Naive thymus-derived CD4-positive, alpha-beta T cell (primary cell): ENCODE data around the gene GLP1R. TPM values are rescaled to one million over a fixed set of nuclear protein-coding genes. Genes with fewer than 3 reads are reported as not detected.

Experiments used
- ATAC-seq: fragments of 150-1000 bp; cut with Tn5 transposase; 2 replicates; pipeline ENCODE4 v1.10.0; 2021; ENCODE audit warnings: mild to moderate bottlenecking, moderate library complexity
- CTCF ChIA-PET: fragments of 350-600 bp; sonication (Branson Sonifier 250); formaldehyde crosslinking; loops from one replicate; lab custom pipeline; 2021; ENCODE audit warnings: antibody characterized with exemption; lab: Charles Lee
- POLR2A ChIA-PET: fragments of 350-600 bp; sonication (Branson Sonifier 250); formaldehyde crosslinking; loops from one replicate; lab custom pipeline; 2021; ENCODE audit warnings: antibody characterized with exemption, inconsistent platforms; lab: Charles Lee
- DNase-seq, 9 donors: peaks; one replicate each; pipeline versions ENCODE4 v3.0.0 to v3.0.0-alpha.2; 2020 to 2022; ENCODE audit warnings: mixed read lengths in 1 of 9
- H3K27ac ChIP-seq: one replicate; pipeline ENCODE4 v1.7.0; 2013; ENCODE audit warnings: mild to moderate bottlenecking, low read depth, low read length, moderate library complexity
- H3K27me3 ChIP-seq, 2 donors: one replicate each; pipeline ENCODE4 v1.7.0; 2013; ENCODE audit warnings: low read length in 2 of 2, mild to moderate bottlenecking in 2 of 2, moderate library complexity in 2 of 2; ENCODE audit not compliant: control insufficient read depth in 2 of 2, insufficient read depth in 2 of 2
- H3K36me3 ChIP-seq, 3 experiments: 1 replicate in 2 of 3; 2 replicates in 1 of 3; pipeline ENCODE4 v1.7.0; 2013; ENCODE audit warnings: low read length in 3 of 3, mild to moderate bottlenecking in 3 of 3, moderate library complexity in 1 of 3; ENCODE audit not compliant: insufficient read depth in 3 of 3, control insufficient read depth in 2 of 3
- H3K4me1 ChIP-seq, 2 donors: one replicate each; pipeline ENCODE4 v1.7.0; 2013; ENCODE audit warnings: low read length in 2 of 2, mild to moderate bottlenecking in 2 of 2, moderate library complexity in 1 of 2; ENCODE audit not compliant: control insufficient read depth in 2 of 2, insufficient read depth in 2 of 2
- H3K4me3 ChIP-seq: 2 replicates; pipeline ENCODE4 v1.7.0; 2013; ENCODE audit warnings: mild to moderate bottlenecking, low read length
- H3K9me3 ChIP-seq, 3 experiments: 1 replicate in 2 of 3; 2 replicates in 1 of 3; pipeline ENCODE4 v1.7.0; 2013; ENCODE audit warnings: low read length in 3 of 3; ENCODE audit not compliant: control insufficient read depth in 2 of 3
- H3K27ac Mint-ChIP-seq, 9 donors: one replicate each; pipeline ENCODE4 v1.8.0; 2020 to 2022; ENCODE audit warnings: mixed read lengths in 9 of 9, mild to moderate bottlenecking in 8 of 9, moderate library complexity in 5 of 9, inconsistent platforms in 2 of 9
- H3K27me3 Mint-ChIP-seq, 5 donors: one replicate each; pipeline ENCODE4 v1.8.0; 2021 to 2022; ENCODE audit warnings: mixed read lengths in 5 of 5, mild to moderate bottlenecking in 1 of 5
- H3K36me3 Mint-ChIP-seq, 5 donors: one replicate each; pipeline ENCODE4 v1.8.0; 2020 to 2022; ENCODE audit warnings: mixed read lengths in 5 of 5, mild to moderate bottlenecking in 3 of 5, inconsistent platforms in 1 of 5
- H3K4me1 Mint-ChIP-seq, 7 donors: one replicate each; pipeline ENCODE4 v1.8.0; 2020 to 2022; ENCODE audit warnings: mixed read lengths in 7 of 7, mild to moderate bottlenecking in 3 of 7, inconsistent platforms in 1 of 7
- H3K4me3 Mint-ChIP-seq, 10 donors: one replicate each; pipeline ENCODE4 v1.8.0; 2020 to 2022; ENCODE audit warnings: mild to moderate bottlenecking in 10 of 10, mixed read lengths in 10 of 10, moderate library complexity in 6 of 10, inconsistent platforms in 2 of 10
- H3K9me3 Mint-ChIP-seq, 11 donors: one replicate each; pipeline ENCODE4 v1.8.0; 2020 to 2022; ENCODE audit warnings: mixed read lengths in 11 of 11, mild to moderate bottlenecking in 4 of 11, inconsistent platforms in 1 of 11, moderate library complexity in 1 of 11
- intact Hi-C, 2 donors: fragments of 100-400 bp; cut with micrococcal nuclease; formaldehyde crosslinking; loops; one replicate each; pipeline ENCODE4 v1.15.1; 2023
- polyA plus RNA-seq, 2 donors: library from polyadenylated mRNA; unstranded; fragments of 300-500 nt; fragmentation: Illumina TruSeq; gene quantifications; one replicate each; pipeline ENCODE4 v1.2.3, GENCODE V29; 2021
- total RNA-seq, 6 experiments: library from RNA in 5 of 6; stranded (reverse) in 5 of 6; gene quantifications; 1 replicate in 5 of 6; 2 replicates in 1 of 6; pipeline ENCODE4 v1.2.3 and lab custom pipeline; 2021 to 2026

GLP1R gene
- total and polyA plus RNA-seq, 7 experiments from 2014 or later = not detected

DNA sequence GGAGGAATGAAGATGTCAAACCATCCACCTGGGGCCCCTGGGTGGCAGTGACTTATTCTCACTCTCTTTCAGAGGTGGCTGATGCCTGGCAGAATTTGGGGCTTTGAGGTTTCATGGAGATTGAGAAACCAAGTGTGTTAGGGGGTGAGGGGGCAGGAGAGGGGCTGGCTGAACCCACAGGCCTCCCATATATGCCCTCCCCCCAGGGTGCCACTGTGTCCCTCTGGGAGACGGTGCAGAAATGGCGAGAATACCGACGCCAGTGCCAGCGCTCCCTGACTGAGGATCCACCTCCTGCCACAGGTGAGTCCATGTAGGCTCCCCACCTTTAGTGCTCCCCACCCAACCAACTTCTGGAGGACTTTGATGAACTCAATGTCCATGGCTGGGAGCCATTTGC lies 7.6 kb downstream of the GLP1R start:
- Mint-ChIP-seq H3K9me3 (no peaks in the 10 kb centered on the region), H3K4me3 (no peak overlapping the region), H3K36me3 (no peaks in the 10 kb centered on the region), H3K27me3 (peaks cover 4 to 24% (median 20%) of the 10 kb centered on the region in 5 donors), H3K27ac (no peak overlapping the region), H3K4me1 (peaks cover 7 to 15% (median 9%) of the 10 kb centered on the region in 7 donors)
- H3K4me3 ChIP-seq = no peak overlapping the region
- H3K9me3 ChIP-seq = no peaks in the 10 kb centered on the region
- H3K27ac ChIP-seq = no peak overlapping the region
- no peaks in the 10 kb centered on the region for H3K36me3 ChIP-seq
- DNase-seq (no peak), ATAC-seq (no peak)
- intact Hi-C loops = no loop called here
- H3K27me3 ChIP-seq = no peaks in the 10 kb centered on the region
- POLR2A ChIA-PET = no interaction called here
- H3K4me1 ChIP-seq = peaks cover 0 to 5% of the 10 kb centered on the region in 2 donors
- CTCF ChIA-PET = no interaction called here

DNA sequence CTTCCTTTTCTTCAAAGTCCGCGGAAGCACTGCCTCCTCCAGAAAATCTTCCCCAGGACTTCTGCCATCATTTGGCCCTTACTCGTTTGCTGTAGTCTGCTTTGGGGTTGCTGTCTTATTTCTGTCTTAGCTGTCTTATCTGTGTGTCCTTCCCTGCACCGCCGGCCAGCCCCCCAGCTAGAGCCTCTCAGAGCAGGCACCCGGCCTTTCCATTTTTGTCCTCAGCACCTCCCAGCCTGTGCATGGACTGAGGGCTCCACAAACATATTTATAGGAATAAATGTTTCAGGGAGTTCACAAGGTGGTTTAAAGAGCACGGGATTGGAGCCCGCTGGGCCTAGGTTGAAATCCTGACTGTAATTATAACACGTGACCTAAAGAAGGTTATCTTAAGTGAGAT lies 8.1 kb downstream of the GLP1R start:
- DNase-seq = no peak
- intact Hi-C loops = no loop called here

DNA sequence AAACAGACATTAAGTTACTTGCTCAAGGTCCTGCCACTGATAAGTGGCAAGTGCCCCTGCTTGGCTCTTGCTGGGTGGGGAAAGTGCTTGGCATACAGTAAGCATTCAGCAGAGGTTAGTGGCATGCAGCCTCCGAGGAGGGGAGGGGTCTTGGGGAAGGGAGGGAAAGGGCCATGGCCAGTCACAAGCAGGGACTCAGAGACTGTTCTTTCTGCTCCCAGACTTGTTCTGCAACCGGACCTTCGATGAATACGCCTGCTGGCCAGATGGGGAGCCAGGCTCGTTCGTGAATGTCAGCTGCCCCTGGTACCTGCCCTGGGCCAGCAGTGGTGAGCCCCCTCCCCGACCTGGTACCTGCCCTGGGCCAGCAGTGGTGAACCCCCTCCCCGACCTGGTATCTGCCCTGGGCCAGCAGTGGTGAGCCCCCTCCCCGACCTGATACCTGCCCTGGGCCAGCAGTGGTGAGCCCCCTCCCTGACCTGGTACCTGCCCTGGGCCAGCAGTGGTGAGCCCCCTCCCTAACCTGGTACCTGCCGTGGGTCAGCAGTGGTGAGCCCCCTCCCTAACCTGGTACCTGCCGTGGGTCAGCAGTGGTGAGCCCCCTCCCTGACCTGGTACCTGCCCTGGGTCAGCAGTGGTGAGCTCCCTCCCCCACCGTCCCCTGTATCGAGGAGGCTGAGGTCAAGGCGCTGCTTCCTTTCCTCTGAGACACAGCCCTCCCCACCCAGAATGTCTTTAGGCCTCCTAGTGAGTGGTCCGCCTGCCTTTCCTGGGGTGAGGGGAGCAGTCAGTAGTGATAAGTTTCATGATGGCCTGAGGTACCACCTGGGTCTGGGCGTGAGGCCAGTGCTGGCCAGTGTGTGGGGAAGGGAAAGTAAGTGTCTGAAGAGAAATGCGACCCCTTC lies 8.9 kb downstream of the GLP1R start:
- Histone ChIP-seq H3K4me1 (no peaks in the 10 kb centered on the region), H3K9me3 (no peaks in the 10 kb centered on the region), H3K36me3 (no peaks in the 10 kb centered on the region), H3K4me3 (no peak overlapping the region), H3K27ac (no peak overlapping the region), H3K27me3 (no peaks in the 10 kb centered on the region)
- ATAC-seq = no peak
- ChIA-PET POLR2A (no interaction called here), CTCF (no interaction called here)
- Mint-ChIP-seq H3K27me3 (peaks cover 0 to 24% (median 18%) of the 10 kb centered on the region in 5 donors), H3K27ac (peak overlapping the region in 1 of 9 donors; percentile 45), H3K36me3 (no peaks in the 10 kb centered on the region), H3K4me1 (peaks cover 0 to 6% (median 0%) of the 10 kb centered on the region in 7 donors), H3K4me3 (no peak overlapping the region), H3K9me3 (no peaks in the 10 kb centered on the region)
- DNase-seq = no peak
- intact Hi-C loops = no loop called here

More for the DNA sequence above, 8.1 kb downstream of the GLP1R start:
- Mint-ChIP-seq H3K27ac (no peak overlapping the region), H3K4me1 (peaks cover 4 to 12% (median 5%) of the 10 kb centered on the region in 7 donors), H3K9me3 (no peaks in the 10 kb centered on the region), H3K27me3 (peaks cover 4 to 24% (median 20%) of the 10 kb centered on the region in 5 donors), H3K4me3 (no peak overlapping the region), H3K36me3 (no peaks in the 10 kb centered on the region)
- H3K4me3 ChIP-seq = no peak overlapping the region
- ATAC-seq = no peak
- H3K27me3 ChIP-seq = no peaks in the 10 kb centered on the region
- no peaks in the 10 kb centered on the region for H3K9me3 ChIP-seq
- H3K27ac ChIP-seq = no peak overlapping the region
- POLR2A ChIA-PET = no interaction called here
- CTCF ChIA-PET = no interaction called here
- peaks cover 0 to 2% of the 10 kb centered on the region in 2 donors for H3K4me1 ChIP-seq
- H3K36me3 ChIP-seq = no peaks in the 10 kb centered on the region

DNA sequence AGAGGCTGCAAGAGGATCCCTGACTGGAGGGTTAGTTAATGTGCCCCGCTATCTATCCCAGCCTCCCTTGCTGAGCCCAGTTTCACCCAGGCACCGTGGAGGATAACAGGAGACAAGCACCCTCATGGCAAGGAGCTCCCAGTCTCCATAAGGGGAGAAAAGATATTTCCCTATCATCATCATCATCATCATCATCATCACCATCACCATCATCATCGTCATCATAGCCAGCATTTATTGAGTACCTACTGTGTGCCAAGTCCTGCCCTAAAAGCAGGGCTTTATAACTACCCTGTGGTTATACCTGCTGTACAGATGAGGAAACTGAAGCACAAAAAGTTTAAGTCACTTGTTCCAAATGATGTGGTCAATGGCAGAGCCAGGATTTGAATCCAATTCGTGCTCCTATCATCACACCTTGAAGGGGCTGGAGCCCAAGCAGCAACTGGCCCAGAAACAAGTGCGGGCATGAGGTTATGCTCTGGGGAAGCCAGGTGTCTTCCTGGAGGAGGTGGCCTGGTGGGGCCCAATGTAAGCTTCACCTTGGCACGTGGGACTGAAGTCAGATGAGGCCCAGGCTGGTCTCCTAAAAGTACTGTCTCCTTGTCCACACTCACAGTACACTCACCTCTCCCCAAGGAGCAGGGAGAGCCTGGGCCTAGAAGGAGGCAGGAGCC lies 10.0 kb downstream of the GLP1R start:
- no peaks in the 10 kb centered on the region for H3K4me1 ChIP-seq
- Mint-ChIP-seq H3K27me3 (peaks cover 0 to 27% (median 13%) of the 10 kb centered on the region in 5 donors), H3K4me3 (no peak overlapping the region), H3K4me1 (no peaks in the 10 kb centered on the region), H3K36me3 (no peaks in the 10 kb centered on the region), H3K27ac (peak overlapping the region in 1 of 9 donors; percentile 45), H3K9me3 (no peaks in the 10 kb centered on the region)
- no peak for ATAC-seq
- no peak overlapping the region for H3K27ac ChIP-seq
- H3K36me3 ChIP-seq = no peaks in the 10 kb centered on the region
- H3K4me3 ChIP-seq = no peak overlapping the region
- no peaks in the 10 kb centered on the region for H3K9me3 ChIP-seq
- POLR2A ChIA-PET = no interaction called here
- intact Hi-C loops = no loop called here
- CTCF ChIA-PET = no interaction called here
- H3K27me3 ChIP-seq = no peaks in the 10 kb centered on the region
- no peak for DNase-seq

DNA sequence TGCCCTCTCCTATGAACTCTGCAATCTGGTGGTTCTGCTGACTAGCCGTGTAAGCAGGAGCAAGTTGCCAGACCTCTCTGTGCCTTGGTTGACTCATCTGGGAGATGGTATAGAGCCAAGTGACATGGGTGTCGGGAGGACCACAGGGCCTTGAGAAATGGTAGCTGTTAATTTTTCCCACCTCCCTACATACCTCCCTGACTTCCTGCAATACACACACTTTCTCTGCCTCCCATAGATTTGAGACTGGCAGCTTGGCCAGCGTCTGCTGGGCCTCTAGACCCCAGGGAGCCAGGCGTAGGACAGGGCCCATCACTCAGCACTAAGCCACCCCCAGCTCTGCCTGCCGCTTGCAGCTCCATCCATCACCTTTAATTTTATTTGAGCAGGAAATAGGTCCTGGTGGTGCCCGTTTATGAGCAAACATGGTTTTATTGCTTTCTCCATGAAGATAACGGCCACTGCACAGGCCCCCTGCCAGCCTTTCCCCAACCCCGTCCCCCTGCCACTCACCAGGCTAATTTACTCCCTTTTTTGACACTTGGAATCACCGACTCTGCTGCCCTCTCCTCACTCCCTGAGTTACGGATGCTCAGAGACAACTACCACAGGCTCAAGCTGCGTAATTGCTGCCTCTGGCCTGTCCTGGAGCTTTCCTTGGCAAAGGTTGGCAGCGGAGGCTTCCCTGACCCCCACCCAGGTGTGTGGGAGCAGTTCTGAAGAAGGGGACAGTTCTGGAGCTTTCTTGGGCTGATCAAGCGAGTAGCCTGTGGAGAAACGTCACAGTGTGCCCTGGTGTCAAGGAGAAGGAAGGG lies 11.1 kb downstream of the GLP1R start:
- H3K27ac ChIP-seq = no peak overlapping the region
- H3K4me3 Mint-ChIP-seq = no peak overlapping the region
- no peaks in the 10 kb centered on the region for H3K4me1 ChIP-seq
- H3K4me1 Mint-ChIP-seq = no peaks in the 10 kb centered on the region
- ChIA-PET POLR2A (no interaction called here), CTCF (no interaction called here)
- DNase-seq (no peak), ATAC-seq (no peak)
- no peaks in the 10 kb centered on the region for H3K9me3 ChIP-seq
- H3K27ac Mint-ChIP-seq = no peak overlapping the region
- H3K9me3 Mint-ChIP-seq = no peaks in the 10 kb centered on the region
- intact Hi-C loops = no loop called here
- no peaks in the 10 kb centered on the region for H3K27me3 ChIP-seq
- no peaks in the 10 kb centered on the region for H3K36me3 Mint-ChIP-seq
- no peaks in the 10 kb centered on the region for H3K36me3 ChIP-seq
- no peak overlapping the region for H3K4me3 ChIP-seq
- H3K27me3 Mint-ChIP-seq = peaks cover 0 to 24% (median 7%) of the 10 kb centered on the region in 5 donors

DNA sequence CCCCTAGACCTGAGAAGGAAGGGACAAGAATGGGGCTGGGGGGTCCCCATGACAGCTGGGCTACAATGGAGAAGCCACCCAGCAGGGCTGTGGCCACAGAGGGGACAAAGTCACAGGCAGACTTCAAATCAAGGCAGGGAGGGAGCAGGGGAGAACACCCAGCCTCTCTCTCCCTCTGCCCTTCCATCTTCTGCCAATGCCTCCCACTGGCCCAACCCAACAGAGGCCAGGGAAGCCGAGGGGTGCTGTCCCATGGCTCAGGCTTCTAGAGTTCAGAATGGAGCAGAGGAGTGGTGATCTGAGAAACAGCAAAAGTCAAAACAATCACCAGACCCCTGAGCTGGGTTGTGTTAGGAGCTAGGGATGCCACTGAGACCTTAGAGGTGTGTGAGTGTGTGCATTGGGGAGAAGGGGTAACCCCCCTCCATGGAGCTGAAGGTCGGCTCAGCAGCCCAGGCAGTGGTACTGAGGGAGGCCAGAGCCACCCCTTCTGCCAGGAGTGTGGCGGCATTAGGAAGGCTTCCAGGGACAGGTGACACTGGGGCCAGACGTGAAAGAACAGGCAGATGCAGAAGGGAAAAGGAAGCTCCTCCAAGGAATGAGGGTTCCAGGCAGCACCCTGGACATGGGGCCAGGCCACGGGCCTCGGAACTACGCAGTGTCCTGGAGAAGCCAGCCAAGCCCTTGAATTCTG lies 12.0 kb downstream of the GLP1R start:
- Mint-ChIP-seq H3K36me3 (no peaks in the 10 kb centered on the region), H3K4me1 (peaks cover 0 to 3% (median 0%) of the 10 kb centered on the region in 7 donors), H3K4me3 (no peak overlapping the region), H3K9me3 (no peaks in the 10 kb centered on the region), H3K27ac (no peak overlapping the region), H3K27me3 (peaks cover 0 to 24% (median 7%) of the 10 kb centered on the region in 5 donors)
- Histone ChIP-seq H3K27me3 (no peaks in the 10 kb centered on the region), H3K27ac (no peak overlapping the region), H3K4me1 (no peaks in the 10 kb centered on the region), H3K4me3 (no peak overlapping the region), H3K36me3 (no peaks in the 10 kb centered on the region), H3K9me3 (no peaks in the 10 kb centered on the region)
- POLR2A ChIA-PET = no interaction called here
- ATAC-seq (no peak), DNase-seq (no peak)
- intact Hi-C loops = no loop called here
- CTCF ChIA-PET = no interaction called here
